ENCODE results near the gene MAJIN.
A peak's percentile ranks its signal among the peaks of the same experiment; 100 is the strongest.

The MAJIN gene

GRCh38 chr11:64905516-64906313 lies 66.2 kb downstream of the MAJIN start:
- no peak overlapping the region for H2AFZ ChIP-seq (ENCODE audit: low read length)
- H3K4me1 ChIP-seq (ENCODE audit: control insufficient read depth in 2 of 2, insufficient read depth in 1 of 2, low read depth in 1 of 2, low read length in 2 of 2), result no peaks in the 10 kb centered on the region
- H3K4me3 ChIP-seq (ENCODE audit: low read length in 2 of 2), result peak overlapping the region in 1 of 2 donors; percentile 64
- H3K9ac ChIP-seq (ENCODE audit: low read depth, low read length, poor library complexity), result no peak overlapping the region
- no peak overlapping the region for H2BK5ac ChIP-seq (ENCODE audit: low read length)
- no peak for DNase-seq (ENCODE audit: low spot score)
- H3K18ac ChIP-seq (ENCODE audit: low read length), result no peak overlapping the region
- no peak overlapping the region for H4K91ac ChIP-seq (ENCODE audit: low read depth, low read length, poor library complexity)
- H4K8ac ChIP-seq (ENCODE audit: low read depth, low read length), result peak overlapping the region; percentile 76
- no peak overlapping the region for H2BK120ac ChIP-seq (ENCODE audit: low read depth, low read length)
- H2BK15ac ChIP-seq (ENCODE audit: low read length), result no peak overlapping the region
- H3K27ac ChIP-seq (replicated peaks; ENCODE audit: low read length), result no peak overlapping the region
- H3K79me1 ChIP-seq (ENCODE audit: low read depth, low read length), result peaks cover 4% of the 10 kb centered on the region
- H3K4ac ChIP-seq (ENCODE audit: low read length), result no peak overlapping the region
- no peak overlapping the region for H2AK5ac ChIP-seq (ENCODE audit: low read depth, low read length)
- H3K14ac ChIP-seq (ENCODE audit: low read length), result no peak overlapping the region
- H2BK12ac ChIP-seq (ENCODE audit: low read length), result peak overlapping the region; percentile 10
- no CpG with 5 or more reads among the region's 25 CpGs for WGBS, 2 donors (ENCODE audit: extremely low coverage in 2 of 2, insufficient read length in 2 of 2, insufficient replicate concordance in 1 of 2)
- no peaks in the 10 kb centered on the region for H3K9me3 ChIP-seq (replicated peaks in 1 of 2; ENCODE audit: control insufficient read depth in 2 of 2, insufficient read depth in 1 of 2, low read depth in 1 of 2, low read length in 2 of 2)
- H3K23ac ChIP-seq (ENCODE audit: low read depth, low read length, poor library complexity), result no peak overlapping the region
- peaks cover 41 to 71% of the 10 kb centered on the region in 2 donors for H3K36me3 ChIP-seq (replicated peaks in 1 of 2; ENCODE audit: control insufficient read depth in 2 of 2, insufficient read depth in 2 of 2, low read length in 2 of 2)
- H3K27me3 ChIP-seq (ENCODE audit: control insufficient read depth in 3 of 3, insufficient read depth in 3 of 3, low read depth in 1 of 3, low read length in 3 of 3), result no peaks in the 10 kb centered on the region
- H3K4me2 ChIP-seq (ENCODE audit: insufficient read depth, low read length, poor library complexity, severe bottlenecking), result no peak overlapping the region

GRCh38 chr11:64903291-64903833 lies 68.5 kb downstream of the MAJIN start:
- Histone ChIP-seq H3K27ac (replicated peaks; ENCODE audit: low read length) (no peak overlapping the region), H3K4me3 (ENCODE audit: low read length in 2 of 2) (no peak overlapping the region), H3K14ac (ENCODE audit: low read length) (no peak overlapping the region), H3K9ac (ENCODE audit: low read depth, low read length, poor library complexity) (no peak overlapping the region), H3K4me2 (ENCODE audit: insufficient read depth, low read length, poor library complexity, severe bottlenecking) (no peak overlapping the region), H4K8ac (ENCODE audit: low read depth, low read length) (peak overlapping the region; percentile 43), H3K27me3 (ENCODE audit: control insufficient read depth in 3 of 3, insufficient read depth in 3 of 3, low read depth in 1 of 3, low read length in 3 of 3) (no peaks in the 10 kb centered on the region), H2BK120ac (ENCODE audit: low read depth, low read length) (no peak overlapping the region), H2AK5ac (ENCODE audit: low read depth, low read length) (no peak overlapping the region), H3K4ac (ENCODE audit: low read length) (no peak overlapping the region), H3K9me3 (replicated peaks in 1 of 2; ENCODE audit: control insufficient read depth in 2 of 2, insufficient read depth in 1 of 2, low read depth in 1 of 2, low read length in 2 of 2) (no peaks in the 10 kb centered on the region), H2BK12ac (ENCODE audit: low read length) (no peak overlapping the region), H3K79me1 (ENCODE audit: low read depth, low read length) (peaks cover 4% of the 10 kb centered on the region), H3K18ac (ENCODE audit: low read length) (no peak overlapping the region), H2BK15ac (ENCODE audit: low read length) (no peak overlapping the region), H2AFZ (ENCODE audit: low read length) (no peak overlapping the region), H3K23ac (ENCODE audit: low read depth, low read length, poor library complexity) (no peak overlapping the region), H2BK5ac (ENCODE audit: low read length) (no peak overlapping the region), H4K91ac (ENCODE audit: low read depth, low read length, poor library complexity) (no peak overlapping the region), H3K4me1 (ENCODE audit: control insufficient read depth in 2 of 2, insufficient read depth in 1 of 2, low read depth in 1 of 2, low read length in 2 of 2) (no peaks in the 10 kb centered on the region), H3K36me3 (replicated peaks in 1 of 2; ENCODE audit: control insufficient read depth in 2 of 2, insufficient read depth in 2 of 2, low read length in 2 of 2) (peaks cover 37 to 52% of the 10 kb centered on the region in 2 donors)
- no CpG with 5 or more reads among the region's 23 CpGs for WGBS, 2 donors (ENCODE audit: extremely low coverage in 2 of 2, insufficient read length in 2 of 2, insufficient replicate concordance in 1 of 2)
- DNase-seq (ENCODE audit: low spot score), result no peak

GRCh38 chr11:64902102-64902900 lies 69.6 kb downstream of the MAJIN start:
- Histone ChIP-seq H3K14ac (ENCODE audit: low read length) (no peak overlapping the region), H3K4me2 (ENCODE audit: insufficient read depth, low read length, poor library complexity, severe bottlenecking) (no peak overlapping the region), H3K18ac (ENCODE audit: low read length) (no peak overlapping the region), H3K79me1 (ENCODE audit: low read depth, low read length) (peaks cover 4% of the 10 kb centered on the region), H2AFZ (ENCODE audit: low read length) (no peak overlapping the region), H3K9me3 (replicated peaks in 1 of 2; ENCODE audit: control insufficient read depth in 2 of 2, insufficient read depth in 1 of 2, low read depth in 1 of 2, low read length in 2 of 2) (no peaks in the 10 kb centered on the region), H3K36me3 (replicated peaks in 1 of 2; ENCODE audit: control insufficient read depth in 2 of 2, insufficient read depth in 2 of 2, low read length in 2 of 2) (peaks cover 38 to 47% of the 10 kb centered on the region in 2 donors), H3K4ac (ENCODE audit: low read length) (no peak overlapping the region), H3K27ac (replicated peaks; ENCODE audit: low read length) (no peak overlapping the region), H4K91ac (ENCODE audit: low read depth, low read length, poor library complexity) (no peak overlapping the region), H4K8ac (ENCODE audit: low read depth, low read length) (peak overlapping the region; percentile 72), H2AK5ac (ENCODE audit: low read depth, low read length) (no peak overlapping the region), H2BK15ac (ENCODE audit: low read length) (no peak overlapping the region), H3K4me1 (ENCODE audit: control insufficient read depth in 2 of 2, insufficient read depth in 1 of 2, low read depth in 1 of 2, low read length in 2 of 2) (no peaks in the 10 kb centered on the region), H3K9ac (ENCODE audit: low read depth, low read length, poor library complexity) (no peak overlapping the region), H3K27me3 (ENCODE audit: control insufficient read depth in 3 of 3, insufficient read depth in 3 of 3, low read depth in 1 of 3, low read length in 3 of 3) (no peaks in the 10 kb centered on the region), H2BK120ac (ENCODE audit: low read depth, low read length) (no peak overlapping the region), H2BK5ac (ENCODE audit: low read length) (no peak overlapping the region), H3K23ac (ENCODE audit: low read depth, low read length, poor library complexity) (peak overlapping the region; percentile 43), H3K4me3 (ENCODE audit: low read length in 2 of 2) (no peak overlapping the region), H2BK12ac (ENCODE audit: low read length) (no peak overlapping the region)
- DNase-seq (ENCODE audit: low spot score), result no peak
- no CpG with 5 or more reads among the region's 30 CpGs for WGBS, 2 donors (ENCODE audit: extremely low coverage in 2 of 2, insufficient read length in 2 of 2, insufficient replicate concordance in 1 of 2)

- H4K91ac ChIP-seq (ENCODE audit: low read depth, low read length, poor library complexity), result no peak overlapping the region
- H3K4me2 ChIP-seq (ENCODE audit: insufficient read depth, low read length, poor library complexity, severe bottlenecking), result no peak overlapping the region
- H3K79me1 ChIP-seq (ENCODE audit: low read depth, low read length), result peaks cover 2% of the 10 kb centered on the region
- H2AFZ ChIP-seq (ENCODE audit: low read length), result no peak overlapping the region
- H3K9me3 ChIP-seq (replicated peaks in 1 of 2; ENCODE audit: control insufficient read depth in 2 of 2, insufficient read depth in 1 of 2, low read depth in 1 of 2, low read length in 2 of 2), result no peaks in the 10 kb centered on the region
- no peak overlapping the region for H3K27ac ChIP-seq (replicated peaks; ENCODE audit: low read length)
- H2AK5ac ChIP-seq (ENCODE audit: low read depth, low read length), result no peak overlapping the region
- H3K4me3 ChIP-seq (ENCODE audit: low read length in 2 of 2), result no peak overlapping the region
- no peak overlapping the region for H4K8ac ChIP-seq (ENCODE audit: low read depth, low read length)
- no peaks in the 10 kb centered on the region for H3K27me3 ChIP-seq (ENCODE audit: control insufficient read depth in 3 of 3, insufficient read depth in 3 of 3, low read depth in 1 of 3, low read length in 3 of 3)
- H2BK5ac ChIP-seq (ENCODE audit: low read length), result no peak overlapping the region
- no peak overlapping the region for H3K23ac ChIP-seq (ENCODE audit: low read depth, low read length, poor library complexity)
- H2BK120ac ChIP-seq (ENCODE audit: low read depth, low read length), result no peak overlapping the region
- H2BK12ac ChIP-seq (ENCODE audit: low read length), result no peak overlapping the region
- H3K36me3 ChIP-seq (replicated peaks in 1 of 2; ENCODE audit: control insufficient read depth in 2 of 2, insufficient read depth in 2 of 2, low read length in 2 of 2), result peaks cover 28 to 37% of the 10 kb centered on the region in 2 donors
- no peak overlapping the region for H3K9ac ChIP-seq (ENCODE audit: low read depth, low read length, poor library complexity)
- H3K14ac ChIP-seq (ENCODE audit: low read length), result no peak overlapping the region
- H2BK15ac ChIP-seq (ENCODE audit: low read length), result no peak overlapping the region
- no peak overlapping the region for H3K4ac ChIP-seq (ENCODE audit: low read length)
- H3K18ac ChIP-seq (ENCODE audit: low read length), result no peak overlapping the region
- no CpG with 5 or more reads among the region's 17 CpGs for WGBS, 2 donors (ENCODE audit: extremely low coverage in 2 of 2, insufficient read length in 2 of 2, insufficient replicate concordance in 1 of 2)
- no peak for DNase-seq (ENCODE audit: low spot score)
- H3K4me1 ChIP-seq (ENCODE audit: control insufficient read depth in 2 of 2, insufficient read depth in 1 of 2, low read depth in 1 of 2, low read length in 2 of 2), result no peaks in the 10 kb centered on the region
These were observed 71.1 kb downstream of the MAJIN start for GRCh38 chr11:64900774-64901173.
